ENCODE results near the gene RIT2. TPM values are rescaled to one million over a fixed set of nuclear protein-coding genes. Genes with fewer than 3 reads are reported as not detected.
A peak's percentile ranks its signal among the peaks of the same experiment; 100 is the strongest.

RIT2 gene
- total and polyA plus RNA-seq, 4 experiments from 2014 or later = not detected

GRCh38 chr18:43148231-43148630 lies 32.7 kb upstream of the RIT2 start:
- Histone ChIP-seq H3K4me1 (ENCODE audit: insufficient read depth, low read length) (no peaks in the 10 kb centered on the region), H3K27me3 (ENCODE audit: insufficient read depth, low read length) (no peaks in the 10 kb centered on the region), H3K4me3 (ENCODE audit: low read length in 2 of 2) (no peak overlapping the region), H3K36me3 (ENCODE audit: insufficient read depth, low read length) (no peaks in the 10 kb centered on the region), H3K9me3 (ENCODE audit: control insufficient read depth in 1 of 2, low read length in 2 of 2) (no peaks in the 10 kb centered on the region), H3K27ac (ENCODE audit: low read depth, low read length) (no peak overlapping the region)
- Mint-ChIP-seq H3K4me3 (no peak overlapping the region), H3K27me3 (no peaks in the 10 kb centered on the region), H3K27ac (no peak overlapping the region), H3K9me3 (peaks cover 0 to 13% (median 9%) of the 10 kb centered on the region in 8 donors), H3K36me3 (no peaks in the 10 kb centered on the region), H3K4me1 (no peaks in the 10 kb centered on the region)
- ChIA-PET CTCF (ENCODE audit: partially characterized antibody) (no interaction called here), POLR2A (ENCODE audit: partially characterized antibody) (no interaction called here)
- intact Hi-C loops (cut with micrococcal nuclease) = no loop called here
- no peak for DNase-seq

GRCh38 chr18:43141208-43141607 lies 25.7 kb upstream of the RIT2 start:
- Mint-ChIP-seq H3K4me1 (no peaks in the 10 kb centered on the region), H3K36me3 (no peaks in the 10 kb centered on the region), H3K4me3 (no peak overlapping the region), H3K27ac (no peak overlapping the region), H3K27me3 (no peaks in the 10 kb centered on the region), H3K9me3 (peaks cover 0 to 14% (median 5%) of the 10 kb centered on the region in 8 donors)
- Histone ChIP-seq H3K4me3 (ENCODE audit: low read length in 2 of 2) (no peak overlapping the region), H3K27ac (ENCODE audit: low read depth, low read length) (no peak overlapping the region), H3K27me3 (ENCODE audit: insufficient read depth, low read length) (no peaks in the 10 kb centered on the region), H3K9me3 (ENCODE audit: control insufficient read depth in 1 of 2, low read length in 2 of 2) (no peaks in the 10 kb centered on the region), H3K4me1 (ENCODE audit: insufficient read depth, low read length) (no peaks in the 10 kb centered on the region), H3K36me3 (ENCODE audit: insufficient read depth, low read length) (no peaks in the 10 kb centered on the region)
- no peak for DNase-seq
- ChIA-PET POLR2A (ENCODE audit: partially characterized antibody) (no interaction called here), CTCF (ENCODE audit: partially characterized antibody) (no interaction called here)
- intact Hi-C loops (cut with micrococcal nuclease) = no loop called here

DNA sequence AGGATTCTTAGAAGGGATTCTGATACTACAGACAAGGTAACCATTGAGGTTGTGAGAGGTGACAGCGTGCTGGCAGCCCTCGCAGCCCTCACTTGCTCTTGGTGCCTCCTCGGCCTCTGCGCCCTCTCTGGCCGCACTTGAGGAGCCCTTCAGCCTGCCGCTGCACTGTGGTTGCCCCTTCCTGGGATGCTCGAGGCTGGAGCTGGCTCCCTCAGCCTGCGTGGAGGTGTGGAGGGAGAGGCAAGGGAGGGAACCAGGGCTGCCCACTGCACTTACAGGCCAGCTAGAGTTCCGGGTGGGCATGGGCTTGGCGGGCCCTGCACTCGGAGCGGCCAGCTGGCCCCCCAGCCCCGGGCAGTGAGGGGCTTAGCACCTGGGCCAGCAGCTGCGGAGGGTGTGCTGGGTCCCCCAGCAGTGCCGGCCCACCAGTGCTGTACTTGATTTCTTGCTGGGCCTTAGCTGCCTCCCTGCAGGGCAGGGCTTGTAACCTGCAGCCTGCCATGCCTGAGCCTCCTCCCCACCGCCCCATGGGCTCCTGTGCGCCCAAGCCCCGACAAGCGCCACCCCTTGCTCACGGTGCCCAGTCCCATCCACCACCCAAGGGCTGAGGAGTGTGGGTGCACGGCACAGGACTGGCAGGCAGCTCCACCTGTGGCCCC lies 23.9 kb upstream of the RIT2 start:
- Mint-ChIP-seq H3K4me3 (no peak overlapping the region), H3K36me3 (no peaks in the 10 kb centered on the region), H3K4me1 (no peaks in the 10 kb centered on the region), H3K27ac (no peak overlapping the region), H3K27me3 (no peaks in the 10 kb centered on the region), H3K9me3 (peaks cover 2 to 17% (median 7%) of the 10 kb centered on the region in 8 donors)
- CTCF ChIA-PET (ENCODE audit: partially characterized antibody) = no interaction called here
- intact Hi-C loops (cut with micrococcal nuclease) = no loop called here
- no peak overlapping the region for H3K27ac ChIP-seq (ENCODE audit: low read depth, low read length)
- H3K4me1 ChIP-seq (ENCODE audit: insufficient read depth, low read length) = no peaks in the 10 kb centered on the region
- no peaks in the 10 kb centered on the region for H3K27me3 ChIP-seq (ENCODE audit: insufficient read depth, low read length)
- POLR2A ChIA-PET (ENCODE audit: partially characterized antibody) = no interaction called here
- H3K9me3 ChIP-seq (ENCODE audit: control insufficient read depth in 1 of 2, low read length in 2 of 2) = no peaks in the 10 kb centered on the region
- H3K4me3 ChIP-seq (ENCODE audit: low read length in 2 of 2) = no peak overlapping the region
- no peak for DNase-seq
- H3K36me3 ChIP-seq (ENCODE audit: insufficient read depth, low read length) = no peaks in the 10 kb centered on the region

- no peaks in the 10 kb centered on the region for H3K36me3 Mint-ChIP-seq
- H3K27ac Mint-ChIP-seq = no peak overlapping the region
- no peaks in the 10 kb centered on the region for H3K9me3 ChIP-seq (ENCODE audit: control insufficient read depth in 1 of 2, low read length in 2 of 2)
- H3K36me3 ChIP-seq (ENCODE audit: insufficient read depth, low read length) = no peaks in the 10 kb centered on the region
- no peaks in the 10 kb centered on the region for H3K27me3 ChIP-seq (ENCODE audit: insufficient read depth, low read length)
- no peak overlapping the region for H3K4me3 Mint-ChIP-seq
- DNase-seq = no peak
- ChIA-PET CTCF (ENCODE audit: partially characterized antibody) (no interaction called here), POLR2A (ENCODE audit: partially characterized antibody) (no interaction called here)
- H3K9me3 Mint-ChIP-seq = peaks cover 0 to 19% (median 5%) of the 10 kb centered on the region in 8 donors
- H3K4me1 Mint-ChIP-seq = no peaks in the 10 kb centered on the region
- H3K4me3 ChIP-seq (ENCODE audit: low read length in 2 of 2) = no peak overlapping the region
- H3K27ac ChIP-seq (ENCODE audit: low read depth, low read length) = no peak overlapping the region
- no peaks in the 10 kb centered on the region for H3K4me1 ChIP-seq (ENCODE audit: insufficient read depth, low read length)
- intact Hi-C loops (cut with micrococcal nuclease) = no loop called here
- no peaks in the 10 kb centered on the region for H3K27me3 Mint-ChIP-seq
Measured at GRCh38 chr18:43134876-43135275, 19.4 kb upstream of the RIT2 start.

GRCh38 chr18:43130716-43131260 lies 15.3 kb upstream of the RIT2 start:
- H3K4me1 ChIP-seq (ENCODE audit: insufficient read depth, low read length) = no peaks in the 10 kb centered on the region
- POLR2A ChIA-PET (ENCODE audit: partially characterized antibody) = no interaction called here
- Mint-ChIP-seq H3K27me3 (no peaks in the 10 kb centered on the region), H3K4me1 (no peaks in the 10 kb centered on the region), H3K36me3 (no peaks in the 10 kb centered on the region), H3K27ac (no peak overlapping the region), H3K4me3 (peak overlapping the region in 1 of 8 donors; percentile 23), H3K9me3 (peaks cover 2 to 18% (median 8%) of the 10 kb centered on the region in 8 donors)
- no peaks in the 10 kb centered on the region for H3K9me3 ChIP-seq (ENCODE audit: control insufficient read depth in 1 of 2, low read length in 2 of 2)
- H3K27ac ChIP-seq (ENCODE audit: low read depth, low read length) = no peak overlapping the region
- H3K4me3 ChIP-seq (ENCODE audit: low read length in 2 of 2) = no peak overlapping the region
- intact Hi-C loops (cut with micrococcal nuclease) = no loop called here
- CTCF ChIA-PET (ENCODE audit: partially characterized antibody) = no interaction called here
- H3K27me3 ChIP-seq (ENCODE audit: insufficient read depth, low read length) = no peaks in the 10 kb centered on the region
- no peaks in the 10 kb centered on the region for H3K36me3 ChIP-seq (ENCODE audit: insufficient read depth, low read length)
- DNase-seq = no peak

DNA sequence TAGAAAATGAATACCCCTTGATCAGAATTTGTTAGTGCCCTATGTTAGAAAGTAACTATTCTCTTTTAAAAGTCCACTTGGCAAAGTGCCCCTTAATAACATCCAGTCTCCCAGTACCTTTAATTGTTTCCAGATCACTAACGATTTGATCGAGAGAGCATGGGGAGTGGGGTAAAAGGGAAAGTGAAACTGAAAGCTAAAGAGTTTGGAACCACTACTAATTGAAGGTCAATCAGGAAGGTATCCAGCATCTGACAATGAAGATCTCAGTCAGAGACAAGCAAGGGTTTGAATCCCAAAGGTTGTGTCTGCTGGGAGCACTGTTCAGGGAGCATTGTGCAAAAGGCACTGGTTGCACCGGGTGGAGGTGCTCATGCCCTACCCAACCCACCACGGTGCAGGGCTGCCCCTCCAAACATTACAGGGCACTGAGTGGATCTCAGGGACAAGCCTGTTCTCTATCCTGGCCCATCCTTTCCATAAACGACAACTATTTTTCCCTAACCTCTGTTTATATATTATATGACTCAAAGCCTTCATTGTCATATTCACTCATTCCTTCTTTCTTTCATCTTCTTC lies 14.6 kb upstream of the RIT2 start:
- peaks cover 2 to 18% (median 8%) of the 10 kb centered on the region in 8 donors for H3K9me3 Mint-ChIP-seq
- H3K27me3 ChIP-seq (ENCODE audit: insufficient read depth, low read length) = no peaks in the 10 kb centered on the region
- H3K4me1 Mint-ChIP-seq = no peaks in the 10 kb centered on the region
- H3K4me1 ChIP-seq (ENCODE audit: insufficient read depth, low read length) = no peaks in the 10 kb centered on the region
- intact Hi-C loops (cut with micrococcal nuclease) = no loop called here
- H3K4me3 Mint-ChIP-seq = peak overlapping the region in 2 of 8 donors; percentile 67 to 73
- H3K36me3 ChIP-seq (ENCODE audit: insufficient read depth, low read length) = no peaks in the 10 kb centered on the region
- no peak overlapping the region for H3K27ac ChIP-seq (ENCODE audit: low read depth, low read length)
- no peaks in the 10 kb centered on the region for H3K9me3 ChIP-seq (ENCODE audit: control insufficient read depth in 1 of 2, low read length in 2 of 2)
- H3K4me3 ChIP-seq (ENCODE audit: low read length in 2 of 2) = no peak overlapping the region
- no peaks in the 10 kb centered on the region for H3K27me3 Mint-ChIP-seq
- ChIA-PET POLR2A (ENCODE audit: partially characterized antibody) (no interaction called here), CTCF (ENCODE audit: partially characterized antibody) (no interaction called here)
- no peaks in the 10 kb centered on the region for H3K36me3 Mint-ChIP-seq
- H3K27ac Mint-ChIP-seq = no peak overlapping the region
- DNase-seq = no peak

- no peak overlapping the region for H3K4me3 Mint-ChIP-seq
Measured at GRCh38 chr18:43125471-43125870, 10.0 kb upstream of the RIT2 start.

More at GRCh38 chr18:43125471-43125870, 10.0 kb upstream of the RIT2 start:
- Histone ChIP-seq H3K27ac (ENCODE audit: low read depth, low read length) (no peak overlapping the region), H3K4me1 (ENCODE audit: insufficient read depth, low read length) (no peaks in the 10 kb centered on the region), H3K36me3 (ENCODE audit: insufficient read depth, low read length) (no peaks in the 10 kb centered on the region), H3K27me3 (ENCODE audit: insufficient read depth, low read length) (no peaks in the 10 kb centered on the region), H3K4me3 (ENCODE audit: low read length in 2 of 2) (no peak overlapping the region), H3K9me3 (ENCODE audit: control insufficient read depth in 1 of 2, low read length in 2 of 2) (no peaks in the 10 kb centered on the region)
- POLR2A ChIA-PET (ENCODE audit: partially characterized antibody) = no interaction called here
- Mint-ChIP-seq H3K27ac (no peak overlapping the region), H3K27me3 (no peaks in the 10 kb centered on the region), H3K36me3 (no peaks in the 10 kb centered on the region), H3K9me3 (peaks cover 0 to 15% (median 8%) of the 10 kb centered on the region in 8 donors), H3K4me1 (no peaks in the 10 kb centered on the region)
- CTCF ChIA-PET (ENCODE audit: partially characterized antibody) = no interaction called here
- no peak for DNase-seq
- intact Hi-C loops (cut with micrococcal nuclease) = no loop called here
